PC-9 (cell line): ENCODE data around the gene BRD3OS.

Source experiments
- EZH2 ChIP-seq: fragments of 200-600 bp; sonication (generic); IDR thresholded peaks from 2 replicates; pipeline ENCODE4 v1.8.0; 2017; ENCODE audit warnings: antibody characterized with exemption, low read depth
- TF ChIP-seq, protein P1 (sequence below): fragments of 200-600 bp; sonication (generic); conservative IDR thresholded peaks from 2 replicates; pipeline ENCODE4 v1.6.1; 2017; ENCODE audit warnings: mixed run types, antibody characterized with exemption, mild to moderate bottlenecking, moderate library complexity

DNA sequence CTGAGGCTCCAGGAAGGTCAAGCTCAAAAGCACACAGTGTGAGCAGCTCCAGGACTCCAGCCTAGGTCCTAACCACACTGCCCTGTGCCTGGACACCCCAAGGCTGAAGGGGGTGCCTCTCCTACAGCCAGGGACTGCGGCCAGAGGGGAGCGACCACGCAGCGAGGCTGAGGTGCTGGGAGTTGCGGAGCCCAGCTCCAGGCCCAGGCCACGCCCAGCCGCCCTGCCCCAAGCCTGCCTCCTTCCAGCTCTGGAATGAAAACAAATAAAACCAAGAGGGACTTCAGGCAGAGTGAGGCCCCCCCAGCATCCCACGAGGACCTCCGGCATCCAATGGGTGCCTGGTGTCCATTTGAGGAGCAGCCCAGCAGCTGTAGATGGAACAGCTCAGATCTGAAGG lies 48.4 kb upstream of the BRD3OS start:
- TF ChIP-seq, protein P1, sequence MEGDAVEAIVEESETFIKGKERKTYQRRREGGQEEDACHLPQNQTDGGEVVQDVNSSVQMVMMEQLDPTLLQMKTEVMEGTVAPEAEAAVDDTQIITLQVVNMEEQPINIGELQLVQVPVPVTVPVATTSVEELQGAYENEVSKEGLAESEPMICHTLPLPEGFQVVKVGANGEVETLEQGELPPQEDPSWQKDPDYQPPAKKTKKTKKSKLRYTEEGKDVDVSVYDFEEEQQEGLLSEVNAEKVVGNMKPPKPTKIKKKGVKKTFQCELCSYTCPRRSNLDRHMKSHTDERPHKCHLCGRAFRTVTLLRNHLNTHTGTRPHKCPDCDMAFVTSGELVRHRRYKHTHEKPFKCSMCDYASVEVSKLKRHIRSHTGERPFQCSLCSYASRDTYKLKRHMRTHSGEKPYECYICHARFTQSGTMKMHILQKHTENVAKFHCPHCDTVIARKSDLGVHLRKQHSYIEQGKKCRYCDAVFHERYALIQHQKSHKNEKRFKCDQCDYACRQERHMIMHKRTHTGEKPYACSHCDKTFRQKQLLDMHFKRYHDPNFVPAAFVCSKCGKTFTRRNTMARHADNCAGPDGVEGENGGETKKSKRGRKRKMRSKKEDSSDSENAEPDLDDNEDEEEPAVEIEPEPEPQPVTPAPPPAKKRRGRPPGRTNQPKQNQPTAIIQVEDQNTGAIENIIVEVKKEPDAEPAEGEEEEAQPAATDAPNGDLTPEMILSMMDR: no peak
- no peak for TF ChIP-seq EZH2
